ENCODE results near the gene GPR17.

GPR17 gene

DNA sequence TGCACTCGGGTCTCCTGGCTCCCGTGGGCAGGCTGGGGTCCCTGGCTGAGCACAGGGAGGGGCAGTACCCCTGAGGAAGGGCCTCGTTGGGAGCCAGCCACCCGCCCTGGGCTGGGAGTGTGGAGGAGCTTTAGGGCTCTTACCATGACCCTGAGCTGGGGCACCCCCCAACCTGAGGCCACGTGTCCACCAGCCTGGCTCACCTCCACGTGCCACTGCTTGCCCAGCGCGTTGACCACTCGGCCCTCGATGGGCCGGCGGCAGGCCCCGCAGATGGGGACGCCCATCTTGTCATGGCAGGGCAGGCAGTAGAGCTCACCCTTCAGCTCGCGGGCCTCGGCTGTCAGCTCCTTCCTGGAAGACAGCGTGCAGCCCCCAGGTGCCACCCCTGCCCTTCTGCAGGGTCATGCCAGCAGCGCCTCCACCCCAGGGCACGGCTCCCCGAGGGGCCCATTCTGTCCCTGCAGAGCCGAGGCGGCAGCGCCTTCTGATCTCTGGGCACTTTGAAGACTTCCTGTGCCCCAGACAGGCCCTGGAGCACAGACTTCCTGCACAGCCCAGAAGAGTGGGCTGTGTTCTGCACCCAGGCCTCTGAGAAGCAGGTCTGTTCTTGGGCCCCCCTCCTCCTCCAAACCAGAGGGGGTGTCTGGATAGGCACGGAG lies 4.0 kb upstream of the GPR17 start:
- peak; percentile 42 for ATAC-seq

GRCh38 chr2:127642706-127643438 lies 3.1 kb upstream of the GPR17 start:
- ATAC-seq: no peak
- DNase-seq: no peak

More for the DNA sequence above, 4.0 kb upstream of the GPR17 start:
- peak; percentile 44 for DNase-seq

DNA sequence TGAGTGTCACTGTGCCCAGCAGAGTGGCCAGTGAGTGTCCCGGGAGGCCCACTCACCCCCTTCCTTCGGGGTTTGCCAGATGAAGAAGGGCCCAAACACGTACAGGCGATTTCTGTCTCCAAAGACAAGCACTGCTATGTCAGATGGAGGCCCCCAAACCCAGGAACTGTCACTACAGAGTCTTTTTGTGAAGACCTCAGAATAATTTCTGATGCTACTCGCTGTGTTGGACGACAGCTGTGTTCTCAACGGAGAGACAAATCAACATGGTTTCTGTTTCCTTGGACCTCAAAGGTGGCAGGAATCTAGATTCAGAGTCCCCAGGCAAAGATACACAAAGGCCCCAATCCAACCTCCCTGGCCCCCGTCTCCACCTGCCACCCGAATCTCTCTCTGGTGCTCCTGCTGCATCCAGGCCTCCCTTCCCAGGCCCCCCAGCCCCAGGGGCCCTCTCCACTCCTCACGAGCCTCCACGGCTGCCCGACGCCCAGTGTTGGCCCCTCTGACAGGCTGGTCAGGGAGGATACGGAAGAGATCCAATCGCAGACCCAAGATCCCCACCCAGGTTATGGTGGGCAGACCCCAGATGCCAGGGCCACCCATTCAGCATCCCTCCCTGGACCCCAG lies 2.4 kb upstream of the GPR17 start:
- no peak for ATAC-seq
- DNase-seq: no peak

DNA sequence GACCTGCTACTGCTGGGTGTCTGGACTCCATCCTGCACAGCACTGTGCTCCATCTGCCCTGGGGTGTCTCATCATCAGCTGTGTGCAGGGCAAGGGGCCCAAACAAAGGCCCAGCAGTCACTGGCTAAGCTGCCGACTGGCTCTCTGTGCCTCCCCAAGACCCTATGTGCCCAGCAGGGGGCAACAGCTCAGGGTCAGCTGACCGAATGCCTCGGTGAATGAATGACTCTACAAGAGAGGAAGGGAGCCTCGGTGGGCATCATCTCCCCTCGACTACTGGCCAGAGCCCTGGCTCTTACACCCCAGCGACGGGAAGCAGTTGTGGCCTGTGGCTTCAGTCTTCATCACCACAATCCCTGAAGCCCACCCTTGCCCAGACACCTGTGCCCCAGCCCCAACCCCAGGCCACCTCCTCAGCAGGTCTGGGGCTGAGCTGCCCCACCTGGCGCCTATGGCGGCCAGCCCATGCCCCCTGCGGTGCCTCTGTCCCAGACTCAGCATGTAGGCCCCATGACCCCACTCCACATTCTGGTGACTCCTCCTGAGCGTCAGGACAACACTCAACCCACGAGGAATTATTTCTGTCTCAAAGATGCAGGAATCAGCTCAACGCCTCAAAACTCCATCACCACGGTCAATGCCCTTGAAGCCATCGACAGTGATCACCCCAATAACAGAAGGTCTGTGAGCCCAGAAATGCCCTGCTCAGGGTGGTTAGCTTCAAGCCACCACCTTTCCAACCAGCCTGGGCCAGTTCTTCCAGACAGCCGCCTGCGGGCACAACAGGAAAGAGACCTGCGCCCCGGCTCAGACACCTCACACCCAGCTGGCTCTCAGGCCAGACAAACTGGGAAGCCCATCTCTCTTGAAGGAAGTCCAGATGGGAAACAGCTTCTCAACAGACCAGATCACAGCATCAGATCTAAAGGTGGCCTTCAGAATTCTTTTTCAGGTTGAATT lies 1.6 kb upstream of the GPR17 start:
- ATAC-seq: no peak
- no peak for DNase-seq

- ATAC-seq: no peak
These were observed 943 bp upstream of the GPR17 start for GRCh38 chr2:127645026-127645394.

GRCh38 chr2:127646487-127647241 lies 711 bp downstream of the GPR17 start:
- ATAC-seq (no peak), DNase-seq (no peak)

More at GRCh38 chr2:127645026-127645394, 943 bp upstream of the GPR17 start:
- DNase-seq: no peak

GRCh38 chr2:127647242-127648190 lies 1.6 kb downstream of the GPR17 start:
- no peak for DNase-seq
- ATAC-seq: no peak

GRCh38 chr2:127648321-127648720 lies 2.4 kb downstream of the GPR17 start:
- DNase-seq (no peak), ATAC-seq (no peak)

- DNase-seq: no peak
- peak; percentile 17 for ATAC-seq
These were observed 3.2 kb downstream of the GPR17 start for GRCh38 chr2:127649100-127649611.

- peak; percentile 95 for DNase-seq
- ATAC-seq: peak; percentile 58
These were observed 3.7 kb downstream of the GPR17 start for GRCh38 chr2:127649684-127650040.

DNA sequence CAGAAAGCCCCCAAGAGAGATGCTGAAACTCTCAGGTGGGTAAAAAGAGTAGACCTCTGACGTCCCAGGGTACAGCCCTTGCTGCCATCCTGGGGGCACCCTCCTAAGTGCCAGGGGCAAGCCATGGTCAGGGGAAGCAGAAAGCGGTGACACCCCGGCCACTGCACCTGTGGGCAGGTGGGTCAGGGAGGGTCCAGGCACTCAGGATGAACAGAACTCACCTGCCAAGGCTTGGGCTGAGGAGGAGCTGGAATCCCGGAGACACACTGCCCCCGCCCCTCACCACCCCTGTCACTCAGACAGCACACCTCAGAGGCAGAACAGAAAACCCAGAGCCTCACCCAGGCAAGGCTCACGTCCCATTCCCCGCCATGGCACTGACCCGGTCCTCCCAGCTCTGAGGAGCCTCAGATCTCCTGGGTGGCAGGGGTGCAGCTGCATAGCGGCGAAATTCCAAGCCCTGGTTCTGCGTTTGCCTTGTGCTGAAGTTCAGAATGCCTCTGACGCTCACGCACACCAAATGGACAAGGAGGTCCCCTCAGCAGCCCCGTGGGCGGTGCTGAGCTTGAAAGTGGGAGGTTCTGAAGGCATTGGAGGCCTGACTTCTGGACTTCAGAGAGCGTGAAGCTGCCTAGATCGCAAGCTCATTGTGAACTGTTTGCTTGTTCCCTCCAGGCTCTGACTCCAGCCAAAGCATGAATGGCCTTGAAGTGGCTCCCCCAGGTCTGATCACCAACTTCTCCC lies 4.3 kb downstream of the GPR17 start:
- ATAC-seq (no peak), DNase-seq (no peak)

DNA sequence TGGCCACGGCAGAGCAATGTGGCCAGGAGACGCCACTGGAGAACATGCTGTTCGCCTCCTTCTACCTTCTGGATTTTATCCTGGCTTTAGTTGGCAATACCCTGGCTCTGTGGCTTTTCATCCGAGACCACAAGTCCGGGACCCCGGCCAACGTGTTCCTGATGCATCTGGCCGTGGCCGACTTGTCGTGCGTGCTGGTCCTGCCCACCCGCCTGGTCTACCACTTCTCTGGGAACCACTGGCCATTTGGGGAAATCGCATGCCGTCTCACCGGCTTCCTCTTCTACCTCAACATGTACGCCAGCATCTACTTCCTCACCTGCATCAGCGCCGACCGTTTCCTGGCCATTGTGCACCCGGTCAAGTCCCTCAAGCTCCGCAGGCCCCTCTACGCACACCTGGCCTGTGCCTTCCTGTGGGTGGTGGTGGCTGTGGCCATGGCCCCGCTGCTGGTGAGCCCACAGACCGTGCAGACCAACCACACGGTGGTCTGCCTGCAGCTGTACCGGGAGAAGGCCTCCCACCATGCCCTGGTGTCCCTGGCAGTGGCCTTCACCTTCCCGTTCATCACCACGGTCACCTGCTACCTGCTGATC lies 4.9 kb downstream of the GPR17 start:
- ATAC-seq (no peak), DNase-seq (no peak)

DNA sequence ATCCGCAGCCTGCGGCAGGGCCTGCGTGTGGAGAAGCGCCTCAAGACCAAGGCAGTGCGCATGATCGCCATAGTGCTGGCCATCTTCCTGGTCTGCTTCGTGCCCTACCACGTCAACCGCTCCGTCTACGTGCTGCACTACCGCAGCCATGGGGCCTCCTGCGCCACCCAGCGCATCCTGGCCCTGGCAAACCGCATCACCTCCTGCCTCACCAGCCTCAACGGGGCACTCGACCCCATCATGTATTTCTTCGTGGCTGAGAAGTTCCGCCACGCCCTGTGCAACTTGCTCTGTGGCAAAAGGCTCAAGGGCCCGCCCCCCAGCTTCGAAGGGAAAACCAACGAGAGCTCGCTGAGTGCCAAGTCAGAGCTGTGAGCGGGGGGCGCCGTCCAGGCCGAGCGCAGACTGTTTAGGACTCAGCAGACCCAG lies 5.4 kb downstream of the GPR17 start:
- DNase-seq: no peak
- no peak for ATAC-seq

GRCh38 chr2:127651971-127652550 lies 6.1 kb downstream of the GPR17 start:
- no peak for DNase-seq
- no peak for ATAC-seq

DNA sequence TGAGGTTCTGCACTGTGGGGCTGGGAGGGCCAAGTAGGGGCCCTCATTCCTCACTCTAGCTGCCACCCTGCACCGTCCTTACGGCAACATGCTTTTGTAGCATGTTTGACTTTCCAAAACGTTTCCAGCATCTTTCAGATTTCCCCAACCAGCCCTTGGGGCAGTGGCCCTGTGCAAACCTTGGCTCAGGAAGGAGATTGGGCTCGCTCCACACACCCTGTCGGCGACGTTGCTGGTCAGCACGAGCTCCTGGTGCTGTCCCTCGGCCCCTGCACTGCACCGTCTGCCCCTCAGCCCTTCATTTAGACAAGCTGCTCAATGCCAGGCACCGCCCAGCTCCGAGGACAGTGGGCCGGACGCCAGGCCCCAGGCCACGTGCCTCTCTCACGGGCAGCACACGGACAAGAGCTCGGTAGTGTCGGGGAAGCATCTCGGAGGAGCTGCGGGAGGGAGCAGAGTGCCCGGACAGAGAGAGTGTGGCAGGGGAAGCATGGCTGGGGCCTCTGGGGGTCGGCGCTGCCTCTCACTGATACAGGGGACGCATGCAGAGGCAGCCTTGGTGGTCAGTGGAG lies 6.9 kb downstream of the GPR17 start:
- ATAC-seq (no peak), DNase-seq (no peak)

DNA sequence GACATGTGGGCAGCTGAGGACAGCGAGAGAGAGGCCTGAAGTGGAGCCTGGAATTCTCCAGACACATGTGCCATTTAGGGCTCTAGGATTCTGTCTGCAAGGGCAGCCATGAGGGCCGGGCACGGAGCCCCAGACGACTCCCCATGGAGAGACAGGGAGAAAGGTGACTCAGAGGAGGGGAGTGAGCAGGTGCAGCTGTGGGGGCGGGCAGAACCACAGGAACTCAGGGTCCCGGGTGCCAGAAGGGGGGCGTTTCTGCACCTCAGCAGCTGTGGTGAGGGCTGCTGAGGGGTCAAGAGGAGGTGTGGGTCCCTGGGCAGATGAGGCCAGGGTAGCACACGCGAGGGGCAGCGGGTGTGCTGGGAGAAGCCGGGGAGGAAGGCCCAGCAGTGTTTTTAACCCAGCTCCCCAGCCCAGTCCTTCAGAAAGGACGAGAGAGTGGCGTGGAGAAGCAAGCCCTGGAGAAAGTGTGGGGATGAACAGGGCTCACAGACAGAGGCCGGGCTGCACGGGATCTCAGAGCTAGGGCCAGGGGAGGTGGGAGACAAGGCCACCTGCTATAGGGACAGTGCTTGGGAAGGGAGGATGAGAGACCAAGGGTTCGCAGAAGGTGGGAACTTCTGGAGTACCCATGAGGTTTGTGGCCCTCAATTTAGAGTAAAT lies 7.6 kb downstream of the GPR17 start:
- no peak for ATAC-seq
- DNase-seq: no peak

GRCh38 chr2:127654084-127654837 lies 8.3 kb downstream of the GPR17 start:
- ATAC-seq: no peak
- no peak for DNase-seq

All from stimulated activated naive CD8-positive, alpha-beta T cell treated with anti-CD3 and anti-CD28 coated beads, Interleukin-15, Interleukin-2, amounts not matched to agents 100 U/mL and 50 U/mL, for 24 hours (primary cell).